HG02763 (cell line): ENCODE results near the gene SRGAP3.

Experiments used
- ATAC-seq: cut with Tn5 transposase; IDR thresholded peaks from one replicate; pipeline ENCODE4 v1.9.1; 2021; ENCODE audit warnings: mild to moderate bottlenecking, moderate library complexity; ENCODE audit not compliant: unreplicated experiment

SRGAP3 gene

DNA sequence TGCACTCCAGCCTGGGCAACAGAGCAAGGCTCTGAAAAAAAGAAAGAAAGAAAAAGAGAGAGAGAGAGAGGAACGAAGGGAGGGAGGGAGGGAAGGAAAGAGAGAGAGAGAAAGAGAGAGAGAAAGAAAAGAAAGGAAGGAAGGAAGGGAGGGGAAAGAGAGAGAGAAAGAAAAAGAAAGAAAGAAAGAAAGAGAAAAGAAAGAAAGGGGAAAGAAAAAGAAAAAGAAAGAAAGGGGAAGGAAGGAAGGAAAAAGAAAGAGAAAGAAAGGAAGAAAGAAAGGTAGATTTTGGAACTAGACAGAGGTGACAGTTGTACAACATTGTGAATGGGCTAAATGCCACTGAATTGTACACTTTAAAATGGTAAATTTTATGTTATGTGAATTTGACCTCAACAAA is 5.3 kb upstream of the SRGAP3 start:
- no peak for ATAC-seq

DNA sequence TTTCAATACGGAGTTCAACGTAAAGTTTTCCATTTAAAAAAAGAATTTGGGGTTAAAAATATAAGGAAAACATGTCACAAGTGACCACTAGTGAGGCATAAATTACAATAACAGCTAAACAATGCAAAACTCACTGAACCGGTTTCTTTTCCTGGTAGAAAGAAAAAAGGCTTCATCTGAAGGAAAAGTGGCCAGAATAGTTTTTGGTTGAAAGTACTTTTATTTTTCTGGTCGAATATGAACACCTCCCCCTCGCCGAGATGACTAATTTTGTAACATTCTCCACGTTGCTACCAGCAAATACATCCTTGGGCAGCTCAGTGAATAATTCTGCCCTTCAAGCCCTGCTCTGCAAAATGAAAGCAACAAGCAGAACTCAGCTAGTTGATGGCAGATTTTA is 3.9 kb upstream of the SRGAP3 start:
- ATAC-seq, result no peak

GRCh38 chr3:9251055-9251786 is 1.8 kb upstream of the SRGAP3 start:
- ATAC-seq, result no peak

DNA sequence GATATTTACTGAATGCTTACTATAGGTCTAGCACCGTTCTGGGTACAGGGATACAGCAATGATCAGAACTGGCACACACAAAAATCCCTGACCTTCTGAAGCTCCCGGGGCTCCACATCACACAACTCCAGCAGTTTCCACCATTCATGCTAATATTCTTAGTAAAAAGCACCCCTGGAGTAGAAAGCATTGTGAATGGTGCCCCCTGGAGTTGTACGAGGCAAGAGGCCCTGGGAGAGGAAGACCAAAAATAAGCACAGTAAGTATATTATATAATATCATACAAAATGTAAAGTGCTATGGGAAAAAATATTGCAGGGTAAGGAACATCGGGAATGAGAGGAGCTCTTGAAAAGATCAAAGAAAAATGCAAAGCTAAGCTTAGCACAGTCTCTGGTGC is 790 bp upstream of the SRGAP3 start:
- no peak for ATAC-seq

- ATAC-seq, result no peak
These were observed 749 bp downstream of the SRGAP3 start for GRCh38 chr3:9248522-9249271.

DNA sequence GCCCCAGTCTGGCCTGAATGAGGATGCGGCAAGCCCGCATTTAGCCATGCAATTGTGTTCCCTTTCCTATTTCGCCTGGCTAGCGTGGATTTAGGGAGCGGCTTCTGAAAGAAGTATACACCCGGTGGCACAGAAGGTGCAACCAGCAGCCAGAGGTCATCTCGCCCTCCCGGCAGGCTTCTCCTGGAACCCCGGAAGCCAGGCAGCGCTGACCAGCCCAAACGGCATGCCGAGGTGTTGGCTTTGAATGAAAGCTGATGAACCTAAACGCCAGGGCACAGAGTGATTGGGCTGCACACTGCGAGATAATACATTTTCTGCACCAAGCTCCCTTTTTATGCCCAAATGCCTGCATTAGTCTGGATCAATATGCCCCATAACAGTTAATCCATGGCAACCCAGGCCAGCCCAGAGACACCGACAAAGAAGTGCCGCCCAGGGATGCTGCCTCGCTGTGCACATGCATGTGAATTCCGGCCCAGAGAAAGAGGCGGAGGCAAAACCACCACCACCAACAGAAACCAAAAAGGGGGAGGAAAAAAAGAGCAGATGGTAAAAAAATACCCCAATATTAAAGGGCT is 1.4 kb downstream of the SRGAP3 start:
- no peak for ATAC-seq

DNA sequence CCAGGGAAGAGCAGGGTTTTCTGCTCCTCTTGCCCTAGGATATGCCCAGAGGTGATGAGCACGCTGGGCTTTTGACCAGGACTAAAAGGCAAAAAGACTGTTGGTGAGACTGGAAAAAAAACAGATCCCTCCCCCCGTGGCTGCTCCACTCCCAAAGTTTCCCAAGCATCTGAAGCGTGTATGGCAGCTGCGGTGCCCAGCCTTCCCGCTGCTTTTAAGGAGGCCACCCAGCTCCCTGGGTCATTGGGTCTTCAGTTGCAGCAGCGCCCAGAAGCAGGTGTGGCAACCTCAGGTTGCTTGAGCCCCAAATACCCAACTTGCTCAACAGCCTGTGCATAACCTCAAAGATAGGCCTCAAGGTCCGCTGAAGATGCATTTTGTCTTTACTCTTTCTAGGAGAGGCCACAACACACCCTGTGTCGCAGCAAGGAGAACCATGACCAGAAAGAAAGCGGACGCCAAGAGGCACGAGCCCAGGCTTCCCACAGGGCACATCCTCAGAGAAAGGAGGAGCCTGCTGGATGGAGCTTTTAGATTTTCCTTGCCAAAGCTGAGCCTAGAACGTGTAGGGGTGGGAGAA is 2.0 kb downstream of the SRGAP3 start:
- no peak for ATAC-seq

- no peak for ATAC-seq
These were observed 3.3 kb downstream of the SRGAP3 start for GRCh38 chr3:9246189-9246588.

DNA sequence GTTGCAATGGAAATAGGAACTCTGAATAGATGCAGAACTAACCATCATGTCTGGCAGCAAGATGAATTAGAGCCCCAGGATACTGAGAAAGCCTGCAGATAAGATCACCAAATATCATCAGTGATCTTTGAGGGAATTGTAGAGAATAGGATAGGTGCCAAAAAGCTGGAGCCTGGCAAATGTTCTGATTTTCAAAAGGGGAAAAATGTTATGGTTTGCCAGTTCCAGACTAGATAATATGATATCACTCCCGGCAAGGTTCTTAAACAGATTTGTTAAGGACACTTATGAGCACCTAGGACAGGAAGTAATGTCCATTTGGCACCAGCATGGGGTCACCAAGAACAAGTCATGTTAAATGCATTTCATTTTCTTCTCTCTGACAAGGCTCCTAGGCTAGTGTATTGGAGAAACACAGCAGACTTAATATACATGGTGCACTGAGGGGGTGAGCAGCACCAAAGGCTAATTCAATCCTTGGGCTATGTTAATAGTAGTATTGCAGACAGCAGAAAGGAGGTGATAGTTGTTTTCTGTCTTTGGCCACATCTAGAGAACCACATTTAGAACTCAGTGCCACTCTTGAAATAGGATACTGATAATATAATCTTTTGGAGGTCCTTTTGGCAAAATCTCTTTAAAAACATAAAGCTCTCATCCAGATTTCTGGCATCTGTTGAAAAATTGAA is 4.8 kb downstream of the SRGAP3 start:
- ATAC-seq, result no peak

GRCh38 chr3:9241956-9242355 is 7.5 kb downstream of the SRGAP3 start:
- no peak for ATAC-seq

GRCh38 chr3:9239680-9240079 is 9.8 kb downstream of the SRGAP3 start:
- ATAC-seq, result no peak

DNA sequence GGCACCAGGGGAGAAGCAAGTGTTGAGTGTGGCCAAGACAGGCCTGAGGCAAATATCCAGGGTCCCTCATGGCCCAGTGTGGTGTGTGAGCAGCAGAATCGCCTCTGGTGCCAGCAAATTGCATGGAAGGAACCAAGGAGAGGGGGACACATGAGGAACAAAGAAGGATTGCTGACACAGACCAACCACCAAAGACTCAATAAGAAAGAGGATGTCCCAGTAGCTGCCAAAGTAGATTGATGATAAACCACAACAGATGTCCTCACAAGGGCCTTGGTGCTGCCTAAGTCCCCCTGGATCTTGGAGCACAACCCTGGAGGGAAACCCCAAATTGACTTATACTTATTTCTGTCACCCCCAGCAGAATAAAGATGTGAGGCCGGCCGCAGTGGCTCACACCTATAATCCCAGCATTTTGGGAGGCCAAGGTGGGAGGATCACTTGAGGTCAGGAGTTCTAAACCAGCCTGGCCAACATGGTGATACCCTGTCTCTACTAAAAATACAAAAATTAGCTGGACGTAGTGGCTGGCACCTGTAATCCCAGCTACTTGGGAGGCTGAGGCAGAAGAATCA is 10.6 kb downstream of the SRGAP3 start:
- ATAC-seq, result no peak

GRCh38 chr3:9238276-9238675 is 11.2 kb downstream of the SRGAP3 start:
- ATAC-seq, result no peak

DNA sequence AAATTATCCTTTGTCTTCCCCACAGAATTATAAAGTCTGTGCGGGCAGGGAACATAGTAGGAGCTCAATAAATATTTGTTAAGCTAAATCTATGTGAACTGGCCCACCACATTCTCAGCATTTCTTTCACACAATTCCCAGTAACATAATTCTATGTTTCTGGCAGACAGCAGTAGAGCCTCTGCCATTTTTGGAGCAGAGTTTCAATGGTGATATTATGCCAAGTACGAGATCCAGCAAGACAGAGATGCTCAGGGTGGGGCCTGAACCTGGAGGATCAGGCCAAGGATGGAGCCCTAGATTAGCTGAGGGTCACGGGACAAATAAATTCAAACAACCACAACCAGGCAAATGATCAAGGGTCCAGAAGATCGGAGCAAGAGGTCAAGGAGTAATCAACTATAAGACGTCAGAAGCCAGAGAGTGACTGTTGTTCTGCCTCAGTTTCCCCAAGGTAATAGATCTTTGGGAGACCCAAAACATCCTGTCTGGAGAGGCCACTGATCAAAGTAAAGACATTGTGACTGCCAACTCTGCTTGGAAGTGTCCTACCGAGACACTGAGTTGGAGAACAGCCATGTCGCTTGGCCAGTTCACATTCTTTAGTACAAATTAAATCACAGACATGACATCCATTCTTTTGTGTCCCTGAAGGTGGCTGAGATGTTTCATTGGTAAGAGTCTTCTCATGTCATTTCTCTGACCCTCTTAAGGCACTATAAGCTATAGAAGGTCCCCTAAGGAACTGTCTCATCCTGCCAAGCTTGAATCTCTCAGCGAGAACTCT is 15.4 kb downstream of the SRGAP3 start:
- ATAC-seq, result no peak

GRCh38 chr3:9233101-9233500 is 16.3 kb downstream of the SRGAP3 start:
- ATAC-seq, result no peak

- ATAC-seq, result no peak
These were observed 17.5 kb downstream of the SRGAP3 start for GRCh38 chr3:9231937-9232336.

- ATAC-seq, result no peak
These were observed 18.0 kb downstream of the SRGAP3 start for GRCh38 chr3:9231471-9231870.

- no peak for ATAC-seq
These were observed 18.4 kb downstream of the SRGAP3 start for GRCh38 chr3:9231006-9231405.

GRCh38 chr3:9230596-9230995 is 18.9 kb downstream of the SRGAP3 start:
- ATAC-seq, result no peak

- ATAC-seq, result no peak
These were observed 19.6 kb downstream of the SRGAP3 start for GRCh38 chr3:9229879-9230278.
